WERI-Rb-1 (cell line): ENCODE measurements around the gene ADAMTS2.

Source experiments
- DNase-seq: peaks from one replicate; pipeline ENCODE4 v3.0.0-alpha.2; 2020
- H3K27ac ChIP-seq: fragments of 250-450 bp; sonication (Bioruptor Pico); 2 replicates; pipeline ENCODE4 v1.5.1; 2020; ENCODE audit warnings: mild to moderate bottlenecking, moderate library complexity
- H3K27me3 ChIP-seq: fragments of 250-450 bp; sonication (Bioruptor Pico); 2 replicates; pipeline ENCODE4 v1.5.1; 2021; ENCODE audit warnings: mild to moderate bottlenecking, low read depth, moderate library complexity; ENCODE audit not compliant: insufficient read depth, severe bottlenecking
- H3K36me3 ChIP-seq: fragments of 250-450 bp; sonication (Bioruptor Pico); 2 replicates; pipeline ENCODE4 v1.5.1; 2020; ENCODE audit warnings: mild to moderate bottlenecking, moderate library complexity
- H3K4me3 ChIP-seq: 2 replicates; pipeline ENCODE4 v1.5.1; 2011; ENCODE audit warnings: low read depth, mild to moderate bottlenecking, control low read depth, low read length
- H3K9me3 ChIP-seq: fragments of 250-450 bp; sonication (Bioruptor Pico); 2 replicates; pipeline ENCODE4 v1.5.1; 2021; ENCODE audit warnings: mild to moderate bottlenecking, moderate library complexity; ENCODE audit not compliant: severe bottlenecking
- CTCF ChIP-seq: IDR thresholded peaks from 2 replicates; pipeline ENCODE4 v1.5.1; 2011; ENCODE audit warnings: low read depth, mild to moderate bottlenecking, control low read depth, inconsistent platforms, low read length

The ADAMTS2 gene

GRCh38 chr5:179211068-179211467, 134.2 kb downstream of the ADAMTS2 start:
- TF ChIP-seq CTCF: no peak
- DNase-seq: no peak
- Histone ChIP-seq H3K27me3 (no peaks in the 10 kb centered on the region), H3K9me3 (no peaks in the 10 kb centered on the region), H3K36me3 (no peaks in the 10 kb centered on the region), H3K4me3 (no peak overlapping the region), H3K27ac (no peak overlapping the region)

GRCh38 chr5:179210478-179210877, 134.8 kb downstream of the ADAMTS2 start:
- H3K36me3 ChIP-seq: no peaks in the 10 kb centered on the region
- no peak overlapping the region for H3K27ac ChIP-seq
- H3K9me3 ChIP-seq: no peaks in the 10 kb centered on the region
- no peak for TF ChIP-seq CTCF
- H3K27me3 ChIP-seq: no peaks in the 10 kb centered on the region
- no peak for DNase-seq
- no peak overlapping the region for H3K4me3 ChIP-seq

GRCh38 chr5:179209359-179210150, 135.7 kb downstream of the ADAMTS2 start:
- no peak for DNase-seq
- Histone ChIP-seq H3K9me3 (no peaks in the 10 kb centered on the region), H3K4me3 (no peak overlapping the region), H3K27ac (no peak overlapping the region), H3K27me3 (no peaks in the 10 kb centered on the region), H3K36me3 (no peaks in the 10 kb centered on the region)
- TF ChIP-seq CTCF: no peak

- no peak for DNase-seq
- Histone ChIP-seq H3K36me3 (no peaks in the 10 kb centered on the region), H3K27ac (no peak overlapping the region), H3K27me3 (no peaks in the 10 kb centered on the region), H3K9me3 (no peaks in the 10 kb centered on the region), H3K4me3 (no peak overlapping the region)
- TF ChIP-seq CTCF: no peak
Observed at GRCh38 chr5:179208706-179209358, 136.4 kb downstream of the ADAMTS2 start.

- Histone ChIP-seq H3K4me3 (no peak overlapping the region), H3K36me3 (no peaks in the 10 kb centered on the region), H3K27me3 (no peaks in the 10 kb centered on the region), H3K9me3 (no peaks in the 10 kb centered on the region), H3K27ac (no peak overlapping the region)
- TF ChIP-seq CTCF: no peak
- no peak for DNase-seq
Observed at GRCh38 chr5:179207920-179208705, 137.1 kb downstream of the ADAMTS2 start.
